Measurements from ENCODE around the gene DESI1.
"Not testable (repeated sequence)": the region's sequence is repeated elsewhere in the genome, so short reads cannot be mapped to it uniquely, and the experiment has no call there.

DESI1 gene

DNA sequence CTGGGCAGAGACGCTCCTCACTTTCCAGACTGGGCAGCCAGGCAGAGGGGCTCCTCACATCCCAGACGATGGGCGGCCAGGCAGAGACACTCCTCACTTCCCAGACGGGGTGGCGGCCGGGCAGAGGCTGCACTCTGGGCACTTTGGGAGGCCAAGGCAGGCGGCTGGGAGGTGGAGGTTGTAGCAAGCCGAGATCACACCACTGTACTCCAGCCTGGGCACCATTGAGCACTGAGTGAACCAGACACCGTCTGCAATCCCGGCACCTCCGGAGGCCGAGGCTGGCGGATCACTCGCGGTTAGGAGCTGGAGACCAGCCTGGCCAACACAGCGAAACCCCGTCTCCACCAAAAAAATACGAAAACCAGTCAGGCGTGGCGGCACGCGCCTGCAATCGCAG lies 10.8 kb upstream of the DESI1 start:
- not testable (repeated sequence) for DNase-seq

DNA sequence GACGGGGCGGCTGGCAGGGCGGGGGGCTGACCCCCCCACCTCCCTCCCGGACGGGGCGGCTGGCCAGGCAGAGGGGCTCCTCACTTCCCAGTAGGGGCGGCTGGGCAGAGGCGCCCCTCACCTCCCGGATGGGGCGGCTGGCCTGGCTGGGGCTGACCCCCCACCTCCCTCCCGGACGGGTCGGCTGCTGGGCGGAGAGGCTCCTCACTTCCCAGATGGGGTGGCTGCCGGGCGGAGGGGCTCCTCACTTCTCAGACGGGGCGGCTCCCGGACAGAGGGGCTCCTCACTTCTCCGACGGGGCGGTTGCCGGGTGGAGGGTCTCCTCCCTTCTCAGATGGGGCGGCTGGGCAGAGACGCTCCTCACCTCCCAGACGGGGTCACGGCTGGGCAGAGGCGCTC lies 10.3 kb upstream of the DESI1 start:
- DNase-seq, result not testable (repeated sequence)

DNA sequence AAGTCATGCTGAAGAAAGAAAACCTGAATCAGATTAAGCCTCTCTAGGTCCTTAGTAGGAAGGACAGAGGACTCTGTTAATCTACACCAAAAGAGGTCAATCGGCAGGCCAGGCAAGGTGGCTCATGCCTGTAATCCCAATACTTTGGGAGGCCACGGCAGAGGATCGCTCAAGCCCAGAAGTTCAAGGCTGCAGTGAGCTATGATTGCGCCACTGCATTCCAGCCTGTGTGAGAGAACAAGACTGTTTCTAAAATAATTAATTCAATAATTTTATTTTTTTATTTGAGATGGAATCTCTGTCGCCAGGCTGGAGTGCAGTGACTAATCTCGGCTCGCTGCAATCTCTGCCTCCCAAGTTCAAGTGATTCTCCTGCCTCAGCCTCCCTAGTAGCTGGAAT lies 4.7 kb upstream of the DESI1 start:
- DNase-seq, result no peak

DNA sequence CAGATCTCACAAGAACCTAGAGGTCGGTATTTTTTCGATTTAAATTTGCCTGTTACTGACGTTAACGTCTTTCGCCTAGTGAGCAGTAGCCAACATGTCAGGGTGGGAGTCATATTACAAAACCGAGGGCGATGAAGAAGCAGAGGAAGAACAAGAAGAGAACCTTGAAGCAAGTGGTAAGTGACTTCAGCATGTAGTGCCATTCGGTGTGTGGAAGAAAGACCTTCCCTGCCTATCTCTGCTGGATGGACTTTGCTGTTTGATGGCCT lies 1.0 kb upstream of the DESI1 start:
- no peak for DNase-seq

DNA sequence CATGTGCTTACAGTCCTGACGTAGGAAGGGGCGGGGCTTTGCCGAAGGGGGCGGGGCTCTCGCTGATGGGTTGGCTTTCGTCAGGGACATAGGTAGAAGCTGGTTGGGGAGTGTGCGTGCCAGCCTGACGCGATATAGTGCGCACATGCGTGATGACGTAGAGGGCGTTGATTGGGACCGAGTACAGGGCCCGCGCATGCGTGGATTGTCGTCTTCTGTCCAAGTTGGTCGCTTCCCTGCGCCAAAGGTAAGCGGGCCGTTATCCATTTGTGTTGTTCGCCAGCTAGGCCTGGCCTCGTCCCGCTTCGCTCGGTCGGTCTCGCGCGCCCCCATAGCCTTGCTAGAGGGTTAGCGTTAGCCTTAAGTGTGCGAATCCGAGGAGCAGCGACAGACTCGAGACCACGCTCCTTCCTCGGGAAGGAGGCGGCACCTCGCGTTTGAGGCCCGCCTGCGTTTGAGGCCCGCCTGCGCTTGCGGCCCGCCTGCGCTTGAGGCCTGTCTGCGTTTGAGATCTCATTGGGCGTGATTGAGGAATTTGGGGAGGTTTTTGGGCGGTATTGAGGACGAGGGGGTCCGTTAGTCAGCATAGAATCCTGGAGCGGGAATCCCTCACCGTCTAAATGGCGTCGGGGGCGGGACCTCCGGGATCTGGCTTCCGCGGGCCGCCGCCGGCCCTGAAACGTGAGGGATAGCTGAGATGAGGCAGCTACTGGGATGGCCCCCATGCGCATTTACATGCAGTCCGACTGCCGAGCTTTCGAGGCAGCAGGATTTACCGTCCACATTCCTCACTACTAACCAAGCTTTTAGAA lies 462 bp upstream of the DESI1 start, which contains the start of gene XRCC6:
TSS of gene XRCC6 (plus strand) at position 197 of the 812 bp plus-strand sequence. CDS start 710 bp downstream, outside the sequence.
- DNase-seq, result peak; percentile 99 to 100 (median 100)

DNA sequence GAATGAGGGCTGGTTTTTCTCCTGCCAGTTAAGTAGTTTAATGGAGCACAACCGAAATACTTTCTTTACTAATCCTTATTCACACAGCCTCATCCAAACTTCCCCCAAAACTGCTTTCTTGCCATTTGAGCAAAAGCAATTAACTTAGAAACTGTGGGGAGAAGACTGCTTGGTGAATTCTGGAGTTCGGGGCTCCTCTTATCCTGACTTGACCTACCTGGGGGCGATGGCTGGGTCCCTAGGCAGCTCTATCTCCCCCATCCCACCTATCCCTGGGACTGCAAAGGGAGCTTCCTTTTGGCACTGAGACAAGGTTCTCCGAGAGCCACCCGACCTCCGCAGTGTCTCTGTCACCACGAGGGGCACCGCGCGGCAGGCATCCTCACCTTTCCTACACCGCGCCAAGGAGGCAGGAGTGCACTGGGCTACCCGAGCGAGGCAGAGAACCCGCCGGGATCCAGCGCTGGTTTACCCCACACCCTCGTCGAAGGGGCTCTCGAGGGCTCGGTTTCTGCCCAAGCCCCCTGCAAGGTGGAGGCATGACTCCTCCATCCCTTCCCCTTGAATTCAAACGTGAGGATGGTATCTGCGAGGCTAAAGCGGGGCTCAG lies 759 bp downstream of the DESI1 start:
- DNase-seq, result peak; percentile 30 to 55 (median 36)

DNA sequence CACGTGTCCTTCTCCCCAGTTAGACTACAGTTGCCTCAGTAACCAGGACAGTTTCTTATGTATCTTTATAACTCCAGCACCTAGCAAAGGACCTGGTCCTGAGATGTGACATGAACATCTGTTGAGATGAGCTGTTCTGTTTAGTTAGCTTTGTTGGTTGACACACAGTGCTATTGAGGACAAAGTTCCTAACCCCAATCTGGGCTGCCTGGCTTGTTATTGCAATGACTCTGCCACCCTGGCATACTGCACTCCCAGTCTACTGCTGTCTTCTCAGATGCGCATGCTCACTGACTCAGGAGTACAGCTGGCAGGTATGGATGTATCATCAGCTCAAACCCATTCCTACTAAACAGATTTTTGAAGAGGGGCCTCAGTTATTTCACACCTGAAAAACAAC lies 7.4 kb downstream of the DESI1 start:
- DNase-seq, result no peak

DNA sequence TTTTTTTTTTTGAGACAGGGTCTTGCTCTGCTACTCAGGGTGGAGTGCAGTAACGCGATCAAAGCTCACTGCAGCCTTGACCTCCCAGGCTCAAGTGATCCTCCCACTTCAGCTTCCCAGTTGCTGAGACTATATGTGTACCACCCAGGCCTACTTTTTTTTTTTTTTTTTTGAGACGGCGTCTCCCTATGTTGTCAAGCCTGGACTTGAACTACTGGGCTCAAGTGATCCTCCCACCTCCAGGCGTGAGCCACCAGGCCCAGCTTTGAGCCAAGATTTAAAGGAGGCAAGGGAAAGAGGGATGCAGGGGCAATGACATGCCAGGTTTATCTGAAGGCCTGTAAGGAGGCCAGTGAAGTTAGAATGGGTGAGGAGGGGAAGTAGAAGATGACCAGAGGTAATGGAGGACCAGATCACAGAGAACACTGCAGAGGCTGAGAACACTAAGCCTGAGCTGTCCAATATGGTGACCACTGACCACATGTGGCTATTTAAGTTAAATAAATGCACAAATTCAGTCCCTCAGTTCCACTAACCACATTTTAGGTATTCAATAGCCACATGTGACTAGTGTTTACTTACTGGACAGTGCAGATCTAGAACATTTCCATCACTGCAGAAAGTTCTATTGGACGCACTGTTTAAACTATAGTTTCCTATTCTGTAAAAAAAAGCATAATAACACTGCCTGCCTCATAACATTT lies 8.1 kb downstream of the DESI1 start:
- DNase-seq, result no peak

DNA sequence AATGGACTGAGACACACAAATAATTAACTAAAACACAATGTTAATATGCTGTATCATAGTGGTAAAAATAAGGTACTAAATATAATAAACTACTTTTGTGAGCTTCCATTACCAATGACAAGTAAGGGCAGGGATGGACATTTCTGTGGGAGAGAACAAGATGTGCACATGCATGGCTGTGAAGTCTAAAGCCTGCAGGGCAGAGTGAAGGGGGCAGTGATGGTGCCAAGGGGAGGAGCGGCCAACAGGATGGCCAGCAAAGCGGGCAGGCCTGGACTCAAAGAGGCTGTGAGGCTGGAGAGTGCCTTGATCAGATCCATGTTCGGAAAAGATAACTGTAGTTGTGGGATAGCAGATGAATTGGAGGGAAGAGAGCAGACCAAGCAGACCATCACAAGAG lies 12.5 kb downstream of the DESI1 start:
- DNase-seq, result no peak

DNA sequence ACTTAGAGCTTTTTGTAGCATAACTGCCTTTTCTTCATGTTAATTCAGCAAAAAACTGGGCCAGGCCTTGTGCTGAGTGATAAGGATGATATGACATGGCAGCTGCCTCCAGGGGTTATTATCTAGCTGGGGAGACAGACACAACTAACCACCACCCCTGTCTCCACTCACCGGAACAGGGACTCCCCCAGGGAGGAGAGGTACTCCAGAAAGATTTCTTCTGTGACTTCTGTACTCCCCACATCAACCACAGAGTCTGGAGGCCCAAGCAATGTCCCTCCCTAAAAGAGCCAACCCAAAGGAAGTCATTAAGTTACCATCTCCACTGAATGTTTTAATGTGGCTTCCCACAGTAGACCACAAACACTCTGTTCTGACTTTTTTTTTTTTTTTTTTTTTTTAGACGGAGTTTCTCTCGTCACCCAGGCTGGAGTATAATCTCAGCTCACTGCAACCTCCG lies 16.9 kb downstream of the DESI1 start:
- no peak for DNase-seq

DNA sequence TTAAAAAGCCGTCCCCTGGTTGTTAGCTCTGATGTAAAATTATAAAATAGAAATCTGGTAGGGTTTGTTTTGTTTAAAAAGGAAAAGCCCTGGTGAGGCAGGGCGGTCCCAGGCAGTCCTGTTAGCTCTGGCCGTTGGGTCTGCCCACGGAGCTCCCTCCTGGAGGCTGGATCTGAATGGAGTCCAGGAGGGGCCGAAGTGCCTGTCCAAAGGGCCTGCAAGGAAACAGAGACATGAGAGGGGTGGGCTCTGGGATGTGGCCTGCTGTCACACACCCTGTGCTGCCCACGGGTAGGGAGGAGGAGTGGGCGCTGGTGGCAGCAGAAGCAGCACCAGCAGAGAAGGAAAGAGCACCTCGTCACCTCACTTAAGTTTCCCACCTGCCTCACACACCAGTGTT lies 19.9 kb downstream of the DESI1 start:
- DNase-seq, result no peak

DNA sequence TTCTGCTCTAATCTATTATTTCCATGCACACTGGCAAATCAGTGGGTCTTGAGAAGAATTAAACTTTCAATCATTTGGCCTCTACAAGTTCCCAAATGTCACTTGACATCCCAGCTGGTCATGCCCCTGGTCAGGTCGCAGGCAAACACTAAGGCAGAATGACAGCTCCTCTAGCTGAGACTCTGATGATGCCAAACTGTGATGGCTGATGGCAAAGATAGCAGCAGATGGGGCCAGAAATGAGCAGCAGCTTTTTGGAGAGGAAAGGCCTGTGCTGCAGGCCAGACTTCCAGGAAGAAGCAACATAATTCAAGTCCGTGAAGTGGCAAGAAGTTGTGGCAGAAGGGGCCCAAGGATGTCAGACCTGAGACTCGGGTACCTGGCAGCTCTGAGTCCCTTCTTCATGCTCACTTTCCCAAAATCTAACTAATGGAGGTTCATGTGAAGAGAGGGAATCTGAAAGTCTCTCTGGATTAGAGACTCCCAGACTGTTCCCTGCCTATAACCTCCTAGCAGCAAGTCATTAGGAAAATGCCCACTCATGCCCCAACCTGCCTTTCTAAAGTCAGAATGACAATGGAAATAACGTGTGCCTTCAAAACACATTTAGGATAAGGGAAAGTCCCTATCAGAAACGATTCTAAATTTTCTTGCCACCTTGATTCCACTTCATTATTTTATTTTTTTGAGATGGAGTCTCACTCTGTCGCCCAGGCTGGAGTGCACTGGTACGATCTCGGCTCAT lies 21.8 kb downstream of the DESI1 start:
- no peak for DNase-seq

DNA sequence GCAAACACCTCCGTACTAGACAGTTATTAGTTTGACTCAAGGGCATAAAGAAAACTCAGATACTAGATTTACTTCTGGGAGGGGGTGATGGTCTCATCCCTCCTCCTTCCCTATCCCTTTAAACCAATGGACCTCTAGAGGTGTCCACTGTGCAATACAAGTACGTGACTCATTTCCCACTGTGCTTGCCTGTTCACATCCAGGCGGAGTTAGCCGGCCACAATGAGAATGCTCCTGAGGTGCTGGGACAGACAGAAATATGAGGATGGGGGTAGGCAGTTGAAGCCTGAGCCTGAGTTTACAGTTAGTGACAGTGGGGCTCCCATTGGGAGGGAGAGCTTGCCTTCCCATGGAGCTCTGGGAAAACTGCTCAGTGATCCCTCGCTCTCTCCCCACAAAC lies 22.8 kb downstream of the DESI1 start:
- no peak for DNase-seq

DNA sequence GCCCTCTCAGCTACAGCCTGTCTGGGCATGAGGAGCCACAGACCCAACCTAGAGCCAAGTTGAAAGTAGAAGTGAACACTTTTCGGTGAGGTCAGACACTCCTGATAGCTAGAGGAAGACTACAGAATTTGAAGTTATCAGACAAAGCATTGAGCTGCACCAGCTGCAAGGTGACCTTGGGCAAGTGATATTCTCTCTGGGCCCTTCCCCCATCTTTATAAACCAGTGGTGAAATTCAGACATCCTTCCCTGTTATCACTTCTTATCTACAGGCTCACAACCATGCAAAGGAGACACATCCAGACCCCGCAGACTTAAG lies 23.2 kb downstream of the DESI1 start:
- no peak for DNase-seq

DNA sequence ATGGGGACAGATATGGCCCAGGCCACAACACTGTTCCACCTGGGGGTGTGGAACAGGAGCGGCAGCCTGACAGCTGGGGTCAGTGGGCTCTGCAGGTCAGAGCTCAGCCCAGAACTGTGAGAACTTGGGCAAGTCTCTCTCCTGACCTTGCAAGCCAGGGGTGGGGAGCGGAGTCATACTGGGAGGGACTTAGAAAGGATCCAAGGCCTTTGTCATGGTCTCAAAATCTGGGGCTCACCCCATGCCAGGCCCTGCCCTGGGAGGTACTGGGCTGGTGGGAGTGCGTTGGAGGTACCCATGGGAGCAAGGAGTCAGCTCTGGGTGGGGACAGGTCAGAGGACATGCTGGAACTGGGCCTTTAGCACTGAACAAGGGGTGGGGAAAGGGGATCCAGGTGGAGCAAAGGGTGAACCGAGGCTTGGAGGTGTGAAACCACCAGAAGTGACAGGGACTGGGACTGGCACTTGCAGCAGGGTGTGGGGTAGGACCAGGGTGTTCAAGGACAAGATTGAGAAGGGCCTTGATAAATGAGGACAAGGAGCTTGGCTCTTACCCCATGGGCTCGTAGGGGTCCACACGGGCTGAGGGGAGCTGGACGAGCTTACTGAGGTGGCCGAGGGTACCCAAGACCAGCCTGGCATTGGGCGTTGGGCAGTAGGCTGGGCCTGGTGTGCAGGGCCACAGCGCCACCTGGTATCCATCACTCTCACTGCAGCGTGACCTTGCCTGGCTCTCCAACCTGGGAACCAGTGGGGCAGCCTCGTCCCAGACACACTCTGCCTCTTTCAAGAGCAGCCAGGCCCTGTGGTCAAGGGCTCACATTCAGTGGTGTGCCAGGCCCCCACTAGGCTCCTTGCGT lies 23.8 kb downstream of the DESI1 start:
- DNase-seq, result peak; percentile 34 to 68 (median 52)

DNA sequence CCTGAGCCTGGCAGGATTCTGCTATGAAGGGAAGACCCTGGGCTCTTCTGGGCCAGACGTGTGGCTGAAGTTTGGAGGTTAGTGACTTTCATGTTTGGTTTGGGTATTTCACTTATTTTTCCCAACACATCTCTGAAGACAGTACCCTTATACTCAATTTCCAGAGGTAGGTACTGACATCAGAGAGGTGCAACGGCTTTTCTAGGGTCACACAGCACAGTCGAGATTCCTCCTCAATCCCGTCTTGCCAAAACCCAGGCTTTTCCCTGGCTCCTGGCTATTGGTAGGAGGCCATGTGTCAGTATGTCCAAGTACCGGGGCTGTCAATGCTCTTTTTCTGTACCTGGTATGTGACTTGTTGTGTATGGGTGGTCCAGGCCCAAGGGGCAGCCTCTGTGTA lies 25.1 kb downstream of the DESI1 start:
- no peak for DNase-seq

DNA sequence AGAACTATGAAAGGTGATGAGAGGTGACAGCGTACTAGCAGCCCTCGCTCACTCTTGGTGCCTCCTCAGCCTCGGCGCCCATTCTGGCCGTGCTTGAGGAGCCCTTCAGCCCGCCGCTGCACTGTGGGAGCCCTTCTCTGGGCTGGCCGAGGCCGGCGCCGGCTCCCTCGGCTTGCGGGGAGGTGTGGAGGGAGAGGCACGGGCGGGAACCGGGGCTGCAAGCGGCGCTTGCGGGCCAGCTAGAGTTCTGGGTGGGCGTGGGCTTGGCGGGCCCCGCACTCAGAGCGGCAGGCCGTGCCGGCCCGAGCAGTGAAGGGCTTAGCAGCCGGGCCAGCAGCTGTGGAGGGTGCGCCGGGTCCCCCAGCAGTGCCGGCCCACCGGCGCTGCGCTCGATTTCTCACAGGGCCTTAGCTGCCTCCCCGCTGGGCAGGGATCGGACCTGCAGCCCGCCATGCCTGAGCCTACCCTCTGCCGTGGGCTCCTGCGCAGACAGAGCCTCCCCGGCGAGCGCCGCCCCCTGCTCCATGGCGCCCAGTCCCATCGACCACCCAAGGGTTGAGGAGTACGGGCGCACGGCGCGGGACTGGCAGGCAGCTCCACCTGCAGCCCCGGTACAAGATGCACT lies 27.4 kb downstream of the DESI1 start:
- not testable (repeated sequence) for DNase-seq

DNA sequence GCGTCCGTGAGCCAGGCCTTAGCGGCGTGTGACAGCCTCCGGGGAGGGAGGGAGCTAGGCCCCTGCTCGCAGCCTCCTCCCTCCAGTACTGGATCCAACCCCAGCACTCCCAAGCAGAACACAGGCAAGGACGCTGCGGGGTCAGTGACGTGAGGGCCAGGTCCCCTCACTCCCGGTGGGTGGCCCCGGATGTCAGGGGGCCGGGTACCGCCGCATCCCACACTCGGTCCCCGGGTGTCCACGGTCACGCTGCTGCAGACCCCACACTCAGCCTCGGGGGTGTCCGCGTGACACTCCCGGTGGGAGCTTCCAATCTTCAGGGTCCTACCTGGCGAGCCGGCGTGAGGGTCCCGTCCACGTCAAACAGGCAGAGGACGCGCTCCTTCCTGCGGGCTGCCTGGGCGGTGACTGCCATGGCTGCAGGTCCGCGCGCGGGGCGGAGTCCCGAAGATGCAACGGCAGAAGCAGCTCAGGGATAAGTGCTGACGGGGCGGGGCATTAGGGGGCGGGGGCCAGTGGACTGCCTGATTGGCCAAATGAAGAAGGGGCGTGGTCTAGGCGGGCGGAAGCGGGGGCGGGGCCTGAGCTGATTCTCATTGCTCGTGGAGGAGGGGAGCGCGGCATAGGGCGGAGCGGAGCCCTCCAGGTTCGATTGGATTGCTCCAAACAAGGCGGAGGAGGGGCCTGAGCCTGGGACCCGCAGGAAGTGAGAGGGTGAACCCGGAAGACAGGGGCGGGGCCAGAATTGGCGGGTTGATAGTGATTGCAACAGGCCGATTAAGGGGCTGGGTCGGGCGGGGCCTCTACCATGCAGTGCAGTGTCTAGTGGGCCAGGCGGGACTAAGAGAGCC lies 31.2 kb downstream of the DESI1 start, which contains the start of gene PMM1:
TSS of gene PMM1 (minus strand) at position 450 of the 851 bp plus-strand sequence. CDS start at position 415, 35 bp downstream.
- DNase-seq, result peak; percentile 100

DNA sequence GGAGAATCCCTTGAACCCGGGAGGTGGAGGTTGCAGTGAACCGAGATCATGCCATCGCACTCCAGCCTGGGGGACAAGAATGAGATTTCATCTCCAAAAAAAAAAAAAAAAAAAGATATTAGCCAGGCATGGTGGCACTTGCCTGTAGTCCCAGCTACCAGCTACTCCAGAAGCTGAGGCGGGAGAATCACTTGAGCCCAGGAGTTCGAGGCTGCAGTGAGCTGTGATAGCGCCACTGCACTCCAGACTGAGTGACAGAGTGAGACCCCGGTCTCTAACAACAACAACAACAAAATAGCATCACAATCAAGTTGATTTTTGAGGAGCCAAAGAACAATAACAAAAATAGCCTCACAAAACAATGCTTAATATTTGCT lies 33.5 kb downstream of the DESI1 start:
- no peak for DNase-seq

DNA sequence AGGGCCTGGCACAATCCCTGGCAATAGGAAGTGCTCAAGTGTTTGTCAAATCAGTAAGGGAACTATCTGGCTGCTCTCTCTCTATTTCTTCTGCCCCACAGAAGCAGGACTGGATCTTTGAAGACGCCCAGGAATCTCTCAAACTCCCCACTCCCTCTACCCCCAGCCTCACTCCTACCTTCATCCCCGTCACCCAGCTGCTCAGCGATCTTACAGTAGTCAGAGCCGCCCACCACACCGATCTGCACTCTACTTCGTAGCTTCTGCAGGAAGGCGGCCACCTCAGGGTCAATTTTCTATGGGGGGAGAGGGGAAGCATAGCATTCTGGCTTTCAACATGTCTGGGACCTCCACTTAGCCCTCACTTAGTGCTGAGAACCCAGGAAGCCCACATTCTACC lies 34.9 kb downstream of the DESI1 start:
- no peak for DNase-seq

DNA sequence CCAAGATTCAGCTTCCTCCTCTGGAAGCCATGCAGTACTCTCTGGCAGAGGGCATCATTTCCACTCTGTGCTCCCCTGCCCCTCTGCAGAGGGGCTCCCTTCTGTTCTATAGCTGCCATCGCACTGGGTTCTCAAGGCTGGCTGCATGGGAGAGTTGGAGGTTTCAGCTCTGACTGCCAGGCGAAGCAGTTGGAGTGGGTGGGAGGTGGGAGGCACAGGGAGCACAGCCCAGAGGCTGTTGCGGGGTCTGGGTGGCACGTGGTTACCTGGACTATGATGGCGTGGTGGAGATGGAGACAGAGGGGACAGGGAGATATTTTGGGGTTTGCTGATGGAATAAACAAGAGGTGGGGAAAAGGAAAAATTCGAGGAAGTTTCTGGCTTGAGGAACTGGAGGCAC lies 36.0 kb downstream of the DESI1 start:
- DNase-seq, result no peak

Data from suppressor macrophage (primary cell).